GM19025 (cell line): ENCODE results near the gene DNAAF1.
"Not testable (repeated sequence)": the region's sequence is repeated elsewhere in the genome, so short reads cannot be mapped to it uniquely, and the experiment has no call there.

Source experiments
- ATAC-seq: cut with Tn5 transposase; IDR thresholded peaks from one replicate; pipeline ENCODE4 v1.9.1; 2021; ENCODE audit warnings: mild to moderate bottlenecking, low read depth, moderate library complexity; ENCODE audit not compliant: unreplicated experiment

DNAAF1 gene

DNA sequence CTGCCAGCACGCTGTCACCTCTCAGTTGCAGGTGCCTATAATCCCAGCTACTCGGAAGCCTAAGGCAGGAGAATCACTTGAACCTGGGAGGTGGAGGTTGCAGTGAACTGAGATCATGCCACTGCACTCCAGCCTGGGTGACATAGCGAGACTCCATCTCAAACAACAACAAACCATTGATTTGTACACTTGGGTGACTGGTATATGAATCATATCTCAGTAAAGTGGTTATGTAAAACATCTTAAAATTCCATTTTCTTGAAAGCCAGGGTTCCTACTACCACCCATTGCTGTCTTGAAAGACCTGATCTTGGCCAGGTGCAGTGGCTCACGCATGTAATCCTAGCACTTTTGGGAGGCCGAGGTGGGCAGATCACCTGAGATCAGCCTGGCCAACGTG is 60.0 kb downstream of the DNAAF1 start:
- not testable (repeated sequence) for ATAC-seq

DNA sequence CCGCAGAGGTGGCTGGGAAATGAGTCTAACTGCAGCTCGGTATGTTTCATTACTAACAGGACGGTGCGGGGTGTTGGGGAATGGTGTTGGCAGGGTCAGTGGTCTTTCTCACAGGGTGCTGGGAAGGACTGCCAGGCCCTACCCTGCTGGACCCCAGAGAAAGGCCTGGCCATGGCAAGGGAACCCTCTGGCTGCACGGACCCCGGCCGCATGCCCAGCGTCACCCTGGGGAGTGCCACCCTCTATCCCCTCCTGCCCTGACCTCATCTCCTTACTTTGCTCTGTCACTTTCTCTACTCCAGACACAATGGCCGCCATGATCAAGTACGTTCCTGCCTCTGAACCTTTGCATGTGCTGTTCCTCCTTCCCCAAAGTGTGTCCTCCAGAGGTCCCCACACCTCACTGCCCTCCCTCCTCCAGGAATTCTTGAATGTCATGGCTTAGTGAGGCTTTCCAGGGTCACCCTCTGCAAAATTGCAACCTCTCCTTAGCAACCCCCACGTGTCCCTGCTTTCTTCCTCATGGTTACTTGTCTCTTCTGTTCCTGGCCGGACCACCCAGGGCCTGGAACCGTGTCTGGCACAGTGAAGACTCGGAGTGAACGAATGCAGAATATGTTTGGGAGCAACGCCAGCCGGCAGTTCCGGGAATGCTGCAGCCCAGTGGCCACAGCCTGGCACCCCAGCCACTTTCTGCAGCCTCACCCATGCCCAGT is 61.0 kb downstream of the DNAAF1 start:
- no peak for ATAC-seq

DNA sequence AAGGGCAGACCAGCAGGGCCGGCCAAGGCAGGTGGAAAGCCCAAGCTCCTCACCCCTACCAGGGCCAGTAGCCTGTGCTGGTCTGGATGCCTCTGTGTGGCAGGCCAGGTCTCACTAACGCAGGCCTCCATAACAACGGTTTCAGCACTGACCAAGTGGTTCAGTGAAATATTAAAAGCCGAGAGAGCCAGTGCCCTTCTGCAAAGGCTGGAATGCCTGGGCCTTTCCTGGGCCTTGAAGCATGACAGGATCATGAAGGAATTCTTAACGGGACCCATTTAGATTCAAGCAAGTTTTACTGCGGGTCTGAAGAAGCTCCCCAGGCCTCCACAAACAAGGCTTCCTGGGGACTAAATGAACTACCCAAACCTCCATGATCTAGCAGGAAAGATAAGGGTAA is 62.1 kb downstream of the DNAAF1 start:
- no peak for ATAC-seq

DNA sequence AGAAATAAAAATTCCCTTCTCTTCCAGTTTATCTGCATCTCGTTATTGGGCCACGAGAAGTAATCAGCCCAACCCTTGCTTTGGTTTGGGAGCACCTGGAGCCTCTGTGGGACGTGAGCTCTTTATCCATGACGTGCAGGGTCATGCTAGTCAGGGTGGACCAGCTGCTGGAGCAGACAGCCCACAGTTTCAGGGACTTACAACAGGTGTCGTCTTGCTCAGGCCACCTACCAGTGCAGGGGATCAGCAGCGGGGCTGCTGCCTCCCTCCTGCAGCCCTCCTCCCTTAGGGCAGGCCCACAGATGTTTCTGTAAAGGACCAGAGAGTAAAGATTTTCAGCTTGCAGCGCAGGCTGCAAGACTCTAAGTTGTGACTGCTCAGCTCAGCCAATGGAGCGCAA is 62.8 kb downstream of the DNAAF1 start:
- no peak for ATAC-seq

DNA sequence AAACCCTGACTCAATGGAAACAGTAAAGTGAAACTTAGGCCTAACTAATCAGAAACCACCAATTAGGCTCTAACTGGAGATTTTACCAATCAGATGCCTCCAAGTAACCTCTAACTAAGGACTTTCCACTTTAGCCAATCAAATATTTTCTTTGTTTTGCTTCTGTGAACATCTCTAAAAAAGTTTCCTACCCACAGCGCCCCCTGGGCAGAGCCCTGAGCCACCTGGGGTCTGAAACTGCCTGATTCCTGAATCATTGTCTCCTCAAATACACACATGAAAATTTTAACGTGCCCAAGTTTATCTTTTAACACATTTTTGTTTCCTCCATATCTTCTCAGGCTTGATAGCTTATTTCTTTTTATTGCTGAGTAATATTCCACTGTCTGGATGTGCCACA is 64.9 kb downstream of the DNAAF1 start:
- ATAC-seq = no peak

DNA sequence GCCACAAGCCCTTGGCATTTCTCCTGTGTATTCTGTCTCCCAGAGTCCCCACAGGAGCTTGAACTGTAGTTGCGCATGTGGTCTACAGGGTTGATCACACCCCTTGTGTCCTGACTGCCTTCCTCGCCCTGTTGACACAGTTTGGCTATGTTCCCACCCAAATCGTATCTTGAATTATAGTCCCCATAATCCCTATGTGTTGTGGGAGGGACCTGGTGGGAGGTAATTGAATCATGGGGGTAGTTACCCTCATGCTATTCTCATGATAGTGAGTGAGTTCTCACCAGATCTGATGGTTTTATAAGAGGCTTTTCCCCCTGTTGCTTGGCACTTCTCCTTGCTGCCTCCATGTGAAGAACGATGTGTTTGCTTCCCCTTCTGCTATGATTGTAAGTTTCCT is 67.0 kb downstream of the DNAAF1 start:
- no peak for ATAC-seq

DNA sequence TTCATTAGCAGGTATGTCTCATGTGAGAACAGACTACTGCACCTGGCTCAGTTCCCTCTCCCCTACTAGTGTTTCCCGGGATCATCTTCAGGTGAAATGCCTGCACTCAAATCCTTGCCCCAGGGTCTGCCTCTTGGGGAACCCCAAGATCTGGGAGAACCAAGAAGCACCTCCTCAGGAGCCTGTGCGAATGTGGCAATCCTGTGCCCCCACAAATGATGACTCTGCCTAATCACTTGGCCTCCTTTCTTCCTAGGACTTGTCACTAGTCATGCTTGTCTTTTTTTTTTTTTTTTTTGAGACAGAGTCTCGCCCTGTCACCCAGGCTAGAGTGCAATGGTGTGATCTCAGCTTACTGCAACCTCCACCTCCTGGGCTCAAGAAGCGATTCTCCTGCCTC is 67.5 kb downstream of the DNAAF1 start:
- ATAC-seq = no peak

DNA sequence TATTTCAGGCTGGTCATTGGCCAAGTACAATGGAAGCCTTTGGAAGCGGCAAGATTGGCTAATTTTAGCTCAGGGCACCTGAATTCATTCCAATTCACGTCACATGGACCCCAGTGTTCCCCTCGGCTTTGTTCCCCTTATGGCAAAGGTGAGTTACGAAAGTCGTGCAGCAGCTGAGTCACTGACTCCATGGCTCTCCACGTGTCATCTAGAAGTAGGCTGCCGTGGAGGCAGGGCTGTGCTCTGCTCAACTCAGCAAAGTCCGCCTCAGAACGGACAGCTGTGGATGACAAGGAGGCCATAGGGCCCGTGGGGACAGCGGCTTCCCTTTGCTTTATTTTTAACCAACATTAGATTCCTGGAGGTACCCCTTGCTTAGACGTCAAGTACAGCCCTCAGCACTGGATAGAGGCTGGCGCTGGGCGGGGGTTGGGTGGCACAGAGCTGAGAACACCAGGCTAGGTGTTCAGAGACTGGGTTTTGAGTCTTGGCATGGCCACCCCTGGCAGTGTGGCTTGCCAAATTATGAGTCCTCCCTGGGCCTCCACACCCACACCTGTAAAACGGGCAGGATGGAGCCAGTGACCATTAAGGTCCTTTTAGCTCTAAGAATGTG is 69.5 kb downstream of the DNAAF1 start:
- ATAC-seq = no peak

DNA sequence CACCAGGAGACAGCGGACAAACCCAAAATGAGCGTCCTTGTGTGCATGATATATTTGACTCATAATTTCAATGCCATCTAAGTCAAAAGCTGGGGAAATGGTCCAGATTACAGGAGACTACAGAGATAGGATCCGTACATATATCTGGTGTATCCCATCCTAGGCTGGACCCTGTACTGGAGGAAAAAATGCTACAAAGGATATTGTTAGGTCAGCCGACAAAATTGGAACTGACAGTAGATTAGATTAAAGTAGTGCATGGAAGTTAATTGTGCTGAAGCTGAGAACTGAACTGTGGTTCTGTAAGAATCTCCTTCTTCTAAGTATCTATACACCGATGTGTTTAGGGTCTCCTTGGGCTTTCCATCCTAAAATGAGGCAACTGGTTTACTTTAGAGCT is 70.4 kb downstream of the DNAAF1 start:
- no peak for ATAC-seq

DNA sequence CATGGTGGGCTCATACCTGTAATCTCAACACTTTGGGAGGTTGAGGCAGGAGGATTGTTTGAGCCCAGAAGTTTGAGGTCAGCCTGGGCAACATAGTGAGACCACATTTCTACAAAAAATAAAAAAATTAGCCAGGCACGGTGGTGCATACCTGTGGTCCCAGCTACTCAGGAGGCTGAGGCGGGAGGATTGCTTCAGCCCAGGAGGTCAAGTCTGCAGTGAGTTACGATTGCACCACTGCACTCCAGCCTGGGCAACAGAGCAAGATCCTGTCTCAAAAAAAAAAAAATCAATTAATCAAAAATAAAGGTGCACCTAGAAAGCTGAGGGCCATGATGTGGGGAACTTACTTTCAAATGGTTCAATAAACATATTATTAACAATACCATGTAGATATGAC is 71.0 kb downstream of the DNAAF1 start:
- ATAC-seq = not testable (repeated sequence)

DNA sequence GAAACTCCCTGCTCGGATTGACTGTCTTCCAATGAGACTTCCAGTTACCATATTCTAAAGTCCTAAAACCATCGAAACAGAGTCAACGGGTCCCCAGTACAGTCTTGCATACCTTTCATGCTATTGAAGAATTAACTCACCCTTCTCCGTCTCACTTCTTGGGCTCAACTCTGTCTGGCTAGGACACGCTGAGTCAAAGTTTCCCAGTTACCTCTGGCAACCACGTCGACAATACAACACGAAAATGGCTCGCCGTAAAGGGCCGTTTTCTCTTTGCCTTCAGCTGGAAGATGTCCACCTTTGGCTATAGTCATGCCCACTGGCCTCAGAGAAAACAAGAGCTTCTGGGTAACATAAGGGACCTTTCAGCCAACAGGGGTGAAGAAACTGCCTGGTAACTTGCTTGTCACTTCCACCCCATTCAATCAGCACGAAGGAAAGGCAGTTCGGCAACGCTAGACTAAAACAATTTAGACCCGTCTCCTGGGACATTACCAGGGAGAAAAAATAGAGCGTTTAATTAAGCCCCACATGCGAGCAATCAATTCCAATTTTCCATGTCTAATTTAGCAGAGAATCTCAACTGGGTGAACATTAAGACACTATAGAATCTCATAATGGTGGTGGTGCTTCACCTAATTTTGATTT is 73.2 kb downstream of the DNAAF1 start:
- no peak for ATAC-seq

DNA sequence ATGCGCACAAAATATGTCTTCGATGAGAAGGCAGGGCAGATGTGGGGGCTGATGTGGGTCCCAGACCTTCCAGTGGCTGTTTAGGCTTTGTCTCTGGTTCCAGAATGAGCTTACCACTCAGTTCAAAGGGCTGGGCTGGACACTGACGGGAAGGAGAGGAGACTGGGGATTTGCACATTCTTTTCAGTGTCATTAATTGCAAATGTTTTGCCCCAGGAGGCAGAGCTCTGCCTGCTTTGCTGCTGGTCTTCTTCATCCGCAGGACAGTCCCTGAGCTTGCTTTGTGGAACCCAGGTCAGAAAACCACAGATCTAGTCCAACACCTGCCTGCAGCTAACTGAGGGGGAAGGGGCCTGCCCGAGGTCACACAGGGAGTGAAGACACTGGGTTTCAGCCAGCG is 73.8 kb downstream of the DNAAF1 start:
- no peak for ATAC-seq

DNA sequence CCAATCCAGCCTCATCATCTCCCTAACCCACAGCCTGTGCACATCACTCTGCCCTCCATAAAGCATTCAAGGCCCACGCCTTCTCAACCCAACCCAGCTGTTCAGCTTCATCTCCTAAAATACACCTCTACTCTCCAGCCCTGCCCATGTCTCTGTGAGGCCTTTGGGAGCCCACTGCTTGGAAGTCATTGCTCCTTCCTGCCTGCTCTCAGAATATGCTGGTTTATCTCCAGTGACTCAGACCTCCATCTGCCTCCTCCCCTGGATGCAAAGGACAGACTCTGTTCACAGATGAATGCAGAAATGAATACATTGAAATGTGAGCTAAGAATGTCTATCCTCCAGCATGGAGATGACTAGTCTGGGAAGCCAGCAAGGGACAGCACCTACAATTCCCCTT is 75.7 kb downstream of the DNAAF1 start:
- no peak for ATAC-seq

DNA sequence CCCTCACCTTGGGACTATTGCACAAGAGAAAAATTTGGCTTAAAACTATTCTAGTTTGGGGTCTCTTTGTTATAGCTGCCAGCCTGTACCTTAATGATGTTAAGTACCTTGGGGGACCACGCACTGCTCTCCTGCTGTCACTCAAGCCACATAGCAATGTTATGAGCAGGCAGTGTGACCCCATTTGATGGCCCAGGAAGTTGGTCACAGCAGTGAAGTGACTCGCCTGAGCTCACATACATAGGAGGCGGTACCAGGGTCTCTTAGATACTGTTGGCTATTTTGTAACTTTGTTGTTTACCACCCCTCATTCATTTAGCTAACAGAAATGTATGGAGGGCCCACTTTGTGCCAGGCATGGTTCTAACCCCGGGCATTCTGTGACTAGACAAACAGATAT is 78.3 kb downstream of the DNAAF1 start:
- ATAC-seq = no peak

DNA sequence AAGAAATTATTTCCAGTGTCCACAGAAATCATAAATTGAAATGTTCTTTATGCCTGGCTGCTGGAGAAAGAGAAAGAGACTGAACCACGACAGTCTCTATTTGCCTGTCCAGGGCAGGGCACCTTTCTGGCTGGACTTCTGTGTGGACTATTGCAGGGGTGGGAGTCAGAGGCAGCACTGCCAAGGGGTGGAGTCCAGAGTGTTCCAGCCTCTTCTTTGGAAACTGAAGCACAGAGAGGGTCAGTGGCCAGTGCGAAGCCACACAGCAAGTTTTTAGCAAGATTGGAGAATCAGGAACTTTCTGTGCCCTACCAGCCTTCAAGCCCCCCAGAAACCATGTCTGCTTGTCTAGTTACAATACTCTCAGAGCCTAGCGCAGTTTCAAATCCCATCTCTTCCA is 79.4 kb downstream of the DNAAF1 start:
- no peak for ATAC-seq

DNA sequence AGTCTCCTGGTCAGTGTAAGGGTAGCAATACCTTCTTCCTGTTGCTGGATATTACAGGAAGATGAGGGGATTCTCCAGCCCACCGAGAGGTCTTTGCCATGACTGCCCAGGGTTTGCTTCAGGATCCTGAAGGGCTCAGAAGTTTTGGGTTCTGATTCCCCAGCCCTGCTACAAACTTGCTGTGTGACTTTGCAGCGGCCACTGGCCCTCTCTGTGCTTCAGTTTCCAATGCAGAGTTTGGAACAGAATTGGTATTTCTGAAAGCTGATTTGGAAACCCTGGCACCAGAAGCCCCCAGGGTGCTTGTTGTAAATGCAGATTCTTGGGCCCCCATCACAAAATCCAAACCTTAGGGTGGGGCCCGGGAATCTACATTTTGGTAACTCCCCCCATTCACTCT is 80.0 kb downstream of the DNAAF1 start:
- no peak for ATAC-seq

DNA sequence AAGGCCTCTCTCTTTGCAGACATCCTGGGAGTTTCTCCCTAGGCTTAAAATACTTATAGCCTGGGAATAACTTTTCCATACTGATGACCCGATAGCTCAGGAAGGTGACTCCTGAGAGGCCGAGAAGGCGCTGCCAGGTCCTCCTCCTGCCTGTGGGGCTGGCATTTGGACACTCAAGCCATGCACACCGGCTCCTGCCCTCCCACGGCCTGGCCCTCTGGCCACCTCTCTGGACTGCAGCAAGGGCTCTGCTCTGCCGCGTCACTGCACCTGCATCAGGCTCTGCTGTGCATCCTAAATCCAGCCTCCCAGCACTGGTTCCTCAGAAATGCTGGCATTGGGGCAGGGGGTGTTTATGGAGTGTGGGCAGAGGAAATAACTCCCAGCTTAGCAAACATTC is 80.5 kb downstream of the DNAAF1 start:
- ATAC-seq = no peak

DNA sequence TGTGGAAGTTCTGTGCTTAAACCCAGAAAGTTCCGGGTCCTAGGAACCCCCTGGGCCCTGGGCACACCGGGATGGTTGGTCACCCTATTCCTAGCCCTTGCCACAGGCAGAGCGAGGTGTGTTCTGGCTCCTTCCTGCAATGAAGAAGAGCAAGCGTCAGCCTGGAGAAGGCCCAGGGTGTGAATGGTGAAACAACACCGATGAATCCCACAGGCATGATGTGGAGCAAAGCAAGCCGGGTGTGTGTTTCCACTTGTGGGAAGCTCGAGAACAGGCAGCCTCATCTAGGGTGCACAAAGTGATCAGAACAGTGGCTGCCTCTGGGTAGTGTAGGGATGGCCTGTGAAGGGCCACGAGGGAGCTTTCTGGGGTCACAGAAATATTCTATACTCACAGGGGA is 80.9 kb downstream of the DNAAF1 start:
- ATAC-seq = no peak
